GM21390 (cell line): Measurements from ENCODE around the gene CDH2.

Experiments
- ATAC-seq: cut with Tn5 transposase; IDR thresholded peaks from one replicate; pipeline ENCODE4 v1.9.1; 2021; ENCODE audit not compliant: unreplicated experiment

Gene CDH2

GRCh38 chr18:28003451-28003850, 173.5 kb downstream of the CDH2 start:
- ATAC-seq = no peak

- ATAC-seq = no peak
Observed at GRCh38 chr18:28002841-28003240, 174.1 kb downstream of the CDH2 start.

GRCh38 chr18:27996801-27997272, 180.1 kb downstream of the CDH2 start:
- no peak for ATAC-seq

GRCh38 chr18:27995770-27996502, 181.0 kb downstream of the CDH2 start:
- ATAC-seq = no peak

GRCh38 chr18:27994571-27994970, 182.4 kb downstream of the CDH2 start:
- ATAC-seq = no peak

GRCh38 chr18:27991391-27991790, 185.5 kb downstream of the CDH2 start:
- ATAC-seq = no peak

GRCh38 chr18:27985832-27986231, 191.1 kb downstream of the CDH2 start:
- no peak for ATAC-seq

GRCh38 chr18:27983780-27984179, 193.2 kb downstream of the CDH2 start:
- ATAC-seq = no peak

- no peak for ATAC-seq
Observed at GRCh38 chr18:27976806-27977408, 200.0 kb downstream of the CDH2 start.

- ATAC-seq = no peak
Observed at GRCh38 chr18:27970321-27970720, 206.6 kb downstream of the CDH2 start.

- no peak for ATAC-seq
Observed at GRCh38 chr18:27969206-27969605, 207.7 kb downstream of the CDH2 start.

GRCh38 chr18:27967913-27968824, 208.8 kb downstream of the CDH2 start:
- ATAC-seq = no peak

- ATAC-seq = no peak
Observed at GRCh38 chr18:27966881-27967280, 210.0 kb downstream of the CDH2 start.

GRCh38 chr18:27964811-27965210, 212.1 kb downstream of the CDH2 start:
- ATAC-seq = no peak

GRCh38 chr18:27959101-27959500, 217.8 kb downstream of the CDH2 start:
- no peak for ATAC-seq

GRCh38 chr18:27956001-27956640, 220.8 kb downstream of the CDH2 start:
- ATAC-seq = no peak

- no peak for ATAC-seq
Observed at GRCh38 chr18:27954226-27954625, 222.7 kb downstream of the CDH2 start.

- ATAC-seq = no peak
Observed at GRCh38 chr18:27952741-27953140, 224.2 kb downstream of the CDH2 start.

GRCh38 chr18:27950648-27951228, 226.2 kb downstream of the CDH2 start:
- no peak for ATAC-seq

- ATAC-seq = no peak
Observed at GRCh38 chr18:27948986-27949385, 227.9 kb downstream of the CDH2 start.

GRCh38 chr18:27942706-27943105, 234.2 kb downstream of the CDH2 start:
- no peak for ATAC-seq
